ENCODE results near the gene ADD2. TPM values are rescaled to one million over a fixed set of nuclear protein-coding genes. Genes with fewer than 3 reads are reported as not detected.

The ADD2 gene
- total RNA-seq, 1 donor from 2014 or later, result 2.6 TPM

DNA sequence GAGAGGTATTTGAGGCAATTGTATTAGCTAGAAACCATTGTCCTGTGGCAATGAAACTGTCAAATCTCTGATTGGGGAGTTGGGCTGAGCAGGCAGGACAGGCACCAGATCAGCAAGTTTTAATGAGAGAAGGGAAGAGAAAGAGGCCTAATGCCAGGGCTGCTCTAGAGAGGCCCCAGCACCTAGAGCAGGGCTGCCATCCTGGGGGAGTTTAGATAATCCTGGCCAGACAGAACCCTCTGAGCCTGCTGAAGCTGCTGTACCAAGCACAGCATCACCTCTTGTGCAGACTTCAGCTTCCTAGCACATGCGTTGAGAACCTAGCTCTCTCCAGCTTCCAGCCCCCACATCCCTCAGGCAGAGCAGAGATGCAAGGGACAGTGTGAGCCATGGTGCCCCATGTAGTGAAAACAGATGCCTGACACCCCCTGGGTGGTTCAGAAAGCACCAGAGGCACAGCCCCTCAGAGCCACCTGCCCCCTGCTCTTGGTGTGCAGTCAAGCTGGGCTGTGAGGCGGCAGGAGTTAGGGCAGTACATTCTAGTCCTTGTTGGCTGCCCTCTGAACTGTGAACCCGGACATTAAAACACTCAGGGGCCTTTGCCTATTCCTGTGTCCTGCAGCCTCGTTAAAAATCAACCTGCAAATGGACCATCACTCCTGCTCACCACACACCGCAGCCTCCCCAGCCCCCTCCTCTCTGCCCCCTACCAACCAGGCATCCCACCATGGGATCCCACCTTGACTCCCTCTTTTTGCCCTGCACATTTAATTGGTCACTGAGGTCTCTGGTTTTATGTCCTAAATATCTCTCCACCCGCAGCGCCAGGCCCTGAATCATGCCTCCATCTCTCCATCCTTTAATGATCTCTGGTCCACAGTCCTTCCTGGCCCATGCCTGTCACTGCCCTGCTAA is 52.7 kb downstream of the ADD2 start:
- Histone ChIP-seq H3K4me3 (ENCODE audit: low read length in 3 of 3) (no peak overlapping the region), H3K27ac (ENCODE audit: low read depth, low read length) (no peak overlapping the region), H3K27me3 (ENCODE audit: control insufficient read depth in 3 of 3, insufficient read depth in 3 of 3, low read length in 3 of 3) (no peaks in the 10 kb centered on the region), H3K36me3 (ENCODE audit: control insufficient read depth in 3 of 3, insufficient read depth in 3 of 3, low read length in 3 of 3) (no peaks in the 10 kb centered on the region), H3K4me1 (ENCODE audit: control insufficient read depth in 3 of 3, insufficient read depth in 3 of 3, low read length in 3 of 3) (no peaks in the 10 kb centered on the region), H3K9me3 (ENCODE audit: control insufficient read depth in 3 of 3, low read length in 3 of 3) (no peaks in the 10 kb centered on the region), H3K9ac (ENCODE audit: low read depth in 1 of 3, low read length in 3 of 3) (no peak overlapping the region)

DNA sequence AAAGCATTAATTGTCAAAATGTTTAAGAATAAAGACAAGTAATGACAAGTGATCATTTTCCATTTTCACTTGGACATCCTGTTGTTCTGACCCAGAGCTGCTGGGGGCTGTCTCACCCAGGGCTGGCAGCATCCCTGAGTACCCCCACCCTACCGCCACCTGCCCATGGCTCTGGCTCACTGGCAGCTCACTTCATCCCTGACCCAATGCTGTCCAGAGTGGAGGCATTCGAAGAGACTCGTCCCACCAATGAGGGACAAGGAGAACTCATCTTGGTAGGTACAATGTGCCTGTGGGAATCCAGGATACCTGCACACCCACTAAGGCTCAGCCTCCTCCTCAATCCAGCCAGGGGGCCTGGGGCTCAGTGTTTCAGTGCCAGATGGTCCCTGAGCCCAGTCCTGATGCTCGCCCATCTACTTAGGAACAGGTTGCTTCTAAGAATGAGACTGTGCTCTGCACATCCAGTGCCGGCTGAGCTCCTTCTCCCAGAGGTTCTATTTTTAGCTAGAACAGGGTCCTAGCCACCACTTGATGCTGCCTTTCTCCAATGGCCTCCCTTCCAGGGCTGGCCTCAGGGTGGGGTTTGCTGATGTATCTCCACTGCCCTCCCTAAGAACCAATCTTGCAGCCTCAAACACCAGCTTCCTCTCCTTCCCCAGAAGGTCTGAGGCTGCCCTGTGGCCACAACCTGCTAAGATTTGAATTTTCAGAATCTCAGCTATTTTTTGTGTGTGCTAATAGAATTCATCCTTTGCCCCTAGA is 53.7 kb downstream of the ADD2 start:
- no peak overlapping the region for H3K4me3 ChIP-seq (ENCODE audit: low read length in 3 of 3)
- H3K27ac ChIP-seq (ENCODE audit: low read depth, low read length), result no peak overlapping the region
- no peaks in the 10 kb centered on the region for H3K4me1 ChIP-seq (ENCODE audit: control insufficient read depth in 3 of 3, insufficient read depth in 3 of 3, low read length in 3 of 3)
- no peaks in the 10 kb centered on the region for H3K27me3 ChIP-seq (ENCODE audit: control insufficient read depth in 3 of 3, insufficient read depth in 3 of 3, low read length in 3 of 3)
- no peaks in the 10 kb centered on the region for H3K9me3 ChIP-seq (ENCODE audit: control insufficient read depth in 3 of 3, low read length in 3 of 3)
- H3K9ac ChIP-seq (ENCODE audit: low read depth in 1 of 3, low read length in 3 of 3), result no peak overlapping the region
- H3K36me3 ChIP-seq (ENCODE audit: control insufficient read depth in 3 of 3, insufficient read depth in 3 of 3, low read length in 3 of 3), result no peaks in the 10 kb centered on the region

DNA sequence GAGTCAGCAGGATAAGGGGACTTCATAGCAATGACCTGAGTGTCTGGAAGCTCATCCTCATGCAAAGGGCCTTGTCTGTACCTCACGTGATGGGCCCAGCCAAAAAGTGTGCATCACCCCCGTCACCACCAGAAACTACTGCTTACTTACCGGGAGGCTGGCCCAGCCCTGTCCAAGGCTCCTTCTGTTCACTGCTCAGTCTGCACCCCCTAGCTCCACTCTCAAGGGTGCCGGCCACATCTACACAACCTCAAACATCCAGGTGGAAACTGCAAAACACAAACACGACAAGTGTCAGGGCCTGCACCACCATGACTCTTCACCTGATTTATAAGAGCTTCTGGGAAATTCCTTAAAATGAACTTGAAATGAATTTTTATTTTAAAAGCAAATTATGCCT is 55.1 kb downstream of the ADD2 start:
- H3K9me3 ChIP-seq (ENCODE audit: control insufficient read depth in 3 of 3, low read length in 3 of 3), result no peaks in the 10 kb centered on the region
- H3K4me1 ChIP-seq (ENCODE audit: control insufficient read depth in 3 of 3, insufficient read depth in 3 of 3, low read length in 3 of 3), result no peaks in the 10 kb centered on the region
- no peaks in the 10 kb centered on the region for H3K36me3 ChIP-seq (ENCODE audit: control insufficient read depth in 3 of 3, insufficient read depth in 3 of 3, low read length in 3 of 3)
- H3K4me3 ChIP-seq (ENCODE audit: low read length in 3 of 3), result no peak overlapping the region
- no peak overlapping the region for H3K9ac ChIP-seq (ENCODE audit: low read depth in 1 of 3, low read length in 3 of 3)
- H3K27me3 ChIP-seq (ENCODE audit: control insufficient read depth in 3 of 3, insufficient read depth in 3 of 3, low read length in 3 of 3), result no peaks in the 10 kb centered on the region
- no peak overlapping the region for H3K27ac ChIP-seq (ENCODE audit: low read depth, low read length)

DNA sequence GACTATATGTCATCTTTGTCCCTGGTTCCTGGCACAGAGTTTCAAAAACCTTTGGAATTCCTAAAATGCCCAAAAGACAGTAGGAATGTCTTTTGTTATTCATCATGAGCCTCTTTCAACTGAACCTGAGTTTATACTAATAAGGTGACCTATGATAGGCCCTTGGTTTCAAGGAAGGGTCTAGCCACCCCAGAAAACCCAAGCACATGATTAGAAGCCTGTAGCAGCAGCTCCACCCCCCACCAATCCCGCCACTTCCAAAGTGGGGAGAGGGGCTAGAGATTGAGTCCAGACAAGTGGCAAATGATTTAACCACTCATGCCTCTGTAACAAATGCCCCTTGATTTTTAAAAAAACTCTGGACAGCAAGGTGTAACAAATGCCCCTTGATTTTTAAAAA is 56.8 kb downstream of the ADD2 start:
- no peaks in the 10 kb centered on the region for H3K27me3 ChIP-seq (ENCODE audit: control insufficient read depth in 3 of 3, insufficient read depth in 3 of 3, low read length in 3 of 3)
- H3K9me3 ChIP-seq (ENCODE audit: control insufficient read depth in 3 of 3, low read length in 3 of 3), result no peaks in the 10 kb centered on the region
- no peaks in the 10 kb centered on the region for H3K4me1 ChIP-seq (ENCODE audit: control insufficient read depth in 3 of 3, insufficient read depth in 3 of 3, low read length in 3 of 3)
- no peaks in the 10 kb centered on the region for H3K36me3 ChIP-seq (ENCODE audit: control insufficient read depth in 3 of 3, insufficient read depth in 3 of 3, low read length in 3 of 3)
- H3K9ac ChIP-seq (ENCODE audit: low read depth in 1 of 3, low read length in 3 of 3), result no peak overlapping the region
- no peak overlapping the region for H3K4me3 ChIP-seq (ENCODE audit: low read length in 3 of 3)
- no peak overlapping the region for H3K27ac ChIP-seq (ENCODE audit: low read depth, low read length)

DNA sequence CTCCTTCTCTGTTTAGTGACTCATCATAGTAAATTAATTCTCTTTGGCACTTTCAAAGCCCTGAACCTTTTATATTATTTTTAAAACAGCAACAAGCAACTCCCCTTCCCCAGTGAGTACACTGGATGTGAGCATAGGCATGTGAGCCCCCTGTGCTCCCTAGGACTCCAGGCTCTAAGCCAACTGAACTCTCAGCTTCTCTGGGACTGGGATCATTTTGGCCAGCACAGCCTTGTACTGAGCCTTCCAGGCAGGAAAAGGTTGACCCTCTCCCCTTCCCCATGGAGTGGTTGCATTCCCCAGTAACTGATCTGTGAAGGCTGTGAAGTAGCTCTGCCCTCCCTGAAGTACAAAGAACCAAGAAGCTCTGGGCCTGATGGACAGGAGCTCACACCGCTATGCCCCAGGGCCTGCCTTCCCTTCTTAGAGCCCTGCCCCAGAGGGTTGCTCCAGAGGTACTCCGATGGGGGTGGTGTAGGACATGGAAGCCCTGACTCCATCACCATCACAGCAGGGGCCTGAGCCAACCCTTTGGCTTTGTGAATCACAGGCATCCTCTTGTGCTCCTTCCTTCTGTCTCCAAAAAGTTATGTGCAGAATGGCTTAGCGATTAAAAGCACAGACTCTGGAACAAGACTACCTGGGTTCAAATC is 57.8 kb downstream of the ADD2 start:
- H3K9me3 ChIP-seq (ENCODE audit: control insufficient read depth in 3 of 3, low read length in 3 of 3), result no peaks in the 10 kb centered on the region
- no peaks in the 10 kb centered on the region for H3K27me3 ChIP-seq (ENCODE audit: control insufficient read depth in 3 of 3, insufficient read depth in 3 of 3, low read length in 3 of 3)
- no peak overlapping the region for H3K4me3 ChIP-seq (ENCODE audit: low read length in 3 of 3)
- H3K9ac ChIP-seq (ENCODE audit: low read depth in 1 of 3, low read length in 3 of 3), result no peak overlapping the region
- H3K4me1 ChIP-seq (ENCODE audit: control insufficient read depth in 3 of 3, insufficient read depth in 3 of 3, low read length in 3 of 3), result no peaks in the 10 kb centered on the region
- H3K27ac ChIP-seq (ENCODE audit: low read depth, low read length), result no peak overlapping the region
- no peaks in the 10 kb centered on the region for H3K36me3 ChIP-seq (ENCODE audit: control insufficient read depth in 3 of 3, insufficient read depth in 3 of 3, low read length in 3 of 3)

DNA sequence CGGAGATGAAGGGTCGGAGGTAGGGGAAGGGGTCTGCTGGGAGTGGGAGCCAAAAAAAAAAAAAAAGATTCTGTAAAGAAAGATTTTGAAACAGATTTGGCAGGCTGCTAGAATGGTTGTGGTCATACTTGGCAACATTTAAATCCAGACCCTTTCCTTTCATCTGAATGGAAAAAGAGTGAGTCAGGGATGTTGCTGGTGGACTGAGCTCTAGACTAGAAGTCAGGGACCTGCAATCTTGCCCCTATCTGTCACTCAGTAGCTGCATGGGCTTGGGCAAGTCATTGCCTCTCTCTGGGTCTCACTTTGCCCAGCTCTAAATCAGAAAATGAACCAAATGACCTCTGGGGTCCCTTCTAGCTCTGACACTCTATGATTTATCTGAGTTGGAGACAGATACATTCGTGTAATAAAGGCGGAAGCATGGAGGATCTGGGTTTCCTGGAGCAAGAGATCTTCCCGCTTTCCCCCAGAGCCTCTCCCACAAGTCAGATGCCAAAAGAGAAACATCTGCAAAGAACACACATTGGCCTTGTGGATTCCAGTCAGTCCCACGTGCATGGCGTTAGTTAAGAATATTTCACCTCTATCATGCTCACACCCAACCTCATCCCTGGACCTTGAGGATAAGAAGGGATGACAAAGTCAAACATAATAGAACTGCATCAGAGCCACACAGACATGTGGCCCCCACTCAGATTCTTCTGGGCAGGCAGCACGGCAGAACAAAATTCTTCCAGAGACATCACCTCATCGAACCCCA is 58.5 kb downstream of the ADD2 start:
- Histone ChIP-seq H3K27ac (ENCODE audit: low read depth, low read length) (no peak overlapping the region), H3K36me3 (ENCODE audit: control insufficient read depth in 3 of 3, insufficient read depth in 3 of 3, low read length in 3 of 3) (no peaks in the 10 kb centered on the region), H3K4me3 (ENCODE audit: low read length in 3 of 3) (no peak overlapping the region), H3K9me3 (ENCODE audit: control insufficient read depth in 3 of 3, low read length in 3 of 3) (no peaks in the 10 kb centered on the region), H3K4me1 (ENCODE audit: control insufficient read depth in 3 of 3, insufficient read depth in 3 of 3, low read length in 3 of 3) (no peaks in the 10 kb centered on the region), H3K27me3 (ENCODE audit: control insufficient read depth in 3 of 3, insufficient read depth in 3 of 3, low read length in 3 of 3) (no peaks in the 10 kb centered on the region), H3K9ac (ENCODE audit: low read depth in 1 of 3, low read length in 3 of 3) (no peak overlapping the region)

DNA sequence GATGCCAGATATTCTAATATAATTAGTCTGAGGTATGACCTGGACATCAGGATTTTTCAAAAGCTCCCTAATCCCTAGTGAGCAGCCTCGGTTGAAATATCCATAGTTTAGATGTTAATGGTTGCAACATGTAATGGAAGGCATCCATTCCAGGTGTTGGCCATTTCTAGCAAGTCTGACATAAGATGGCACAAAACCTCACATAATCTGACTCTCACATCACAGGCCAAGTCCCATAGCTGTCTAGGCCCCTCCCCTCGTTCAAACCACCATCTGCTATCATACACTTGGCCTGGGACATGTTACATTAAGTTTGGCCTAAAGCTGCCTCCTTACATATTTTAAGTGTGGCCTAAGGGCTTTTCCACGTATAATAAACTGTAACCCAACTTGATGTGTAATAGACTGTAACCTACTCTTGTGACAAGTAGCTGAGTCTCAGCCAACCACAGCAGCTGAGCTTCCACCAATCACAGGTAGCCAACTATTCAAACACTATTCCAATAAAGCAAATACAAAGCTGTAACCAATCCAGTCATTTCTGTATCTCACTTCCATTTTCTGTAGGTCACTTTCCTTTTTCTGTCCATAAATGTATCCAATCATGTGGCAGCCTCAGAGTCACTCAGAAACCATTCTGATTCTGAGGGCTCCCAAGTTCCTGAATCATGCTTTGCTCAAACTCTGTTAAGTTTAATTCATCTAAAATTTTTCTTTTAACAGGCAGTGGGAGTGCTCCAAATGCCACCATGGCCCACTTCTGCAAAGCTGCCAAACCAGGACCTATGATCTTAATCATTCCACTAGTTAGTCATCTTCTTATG is 59.4 kb downstream of the ADD2 start:
- H3K27ac ChIP-seq (ENCODE audit: low read depth, low read length), result no peak overlapping the region
- H3K9me3 ChIP-seq (ENCODE audit: control insufficient read depth in 3 of 3, low read length in 3 of 3), result no peaks in the 10 kb centered on the region
- no peak overlapping the region for H3K9ac ChIP-seq (ENCODE audit: low read depth in 1 of 3, low read length in 3 of 3)
- H3K36me3 ChIP-seq (ENCODE audit: control insufficient read depth in 3 of 3, insufficient read depth in 3 of 3, low read length in 3 of 3), result no peaks in the 10 kb centered on the region
- no peaks in the 10 kb centered on the region for H3K4me1 ChIP-seq (ENCODE audit: control insufficient read depth in 3 of 3, insufficient read depth in 3 of 3, low read length in 3 of 3)
- H3K27me3 ChIP-seq (ENCODE audit: control insufficient read depth in 3 of 3, insufficient read depth in 3 of 3, low read length in 3 of 3), result no peaks in the 10 kb centered on the region
- no peak overlapping the region for H3K4me3 ChIP-seq (ENCODE audit: low read length in 3 of 3)

DNA sequence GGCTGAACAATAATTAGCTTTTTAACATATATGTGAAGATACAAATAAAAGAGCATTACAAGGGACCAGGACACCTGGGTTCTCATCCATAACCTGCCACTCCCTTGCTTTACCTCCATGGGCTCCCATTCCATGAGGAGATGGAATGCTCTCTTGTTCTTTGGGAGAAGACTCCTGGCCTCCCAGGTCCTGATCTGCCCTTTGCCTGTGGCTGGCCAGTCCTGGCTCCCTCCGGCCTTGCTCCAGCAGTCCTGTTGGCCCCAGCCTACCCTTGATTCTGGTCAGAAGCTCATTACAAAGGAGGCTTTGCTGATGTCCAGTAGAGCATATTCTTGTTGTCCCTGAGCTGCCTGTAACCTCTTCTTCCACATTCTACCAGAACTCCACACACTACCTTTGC is 60.3 kb downstream of the ADD2 start:
- Histone ChIP-seq H3K9ac (ENCODE audit: low read depth in 1 of 3, low read length in 3 of 3) (no peak overlapping the region), H3K36me3 (ENCODE audit: control insufficient read depth in 3 of 3, insufficient read depth in 3 of 3, low read length in 3 of 3) (no peaks in the 10 kb centered on the region), H3K4me3 (ENCODE audit: low read length in 3 of 3) (no peak overlapping the region), H3K27ac (ENCODE audit: low read depth, low read length) (no peak overlapping the region), H3K4me1 (ENCODE audit: control insufficient read depth in 3 of 3, insufficient read depth in 3 of 3, low read length in 3 of 3) (no peaks in the 10 kb centered on the region), H3K27me3 (ENCODE audit: control insufficient read depth in 3 of 3, insufficient read depth in 3 of 3, low read length in 3 of 3) (no peaks in the 10 kb centered on the region), H3K9me3 (ENCODE audit: control insufficient read depth in 3 of 3, low read length in 3 of 3) (no peaks in the 10 kb centered on the region)
